ENCODE results near the gene CIP2A.
"Not testable (repeated sequence)": the region's sequence is repeated elsewhere in the genome, so short reads cannot be mapped to it uniquely, and the experiment has no call there.

The CIP2A gene

GRCh38 chr3:108589081-108589997, at the start of gene CIP2A, which contains the start of gene DZIP3:
Gene CIP2A, minus strand, starts transcription at chr3:108589438. Its CDS starts 63 bp downstream, at chr3:108589375.
Gene DZIP3, plus strand, starts transcription at chr3:108589722. Its CDS starts 15,685 bp downstream, at chr3:108605407.
- no peak for TF ChIP-seq CTCF (IDR thresholded peaks at IDR 0.05; ENCODE audit: insufficient read depth, low read length, missing control alignments)
- peak within 1 kb of the TSS; percentile 96 for H3K4me3 ChIP-seq (ENCODE audit: low read depth, low read length)
- ChIA-PET CTCF (interaction anchor here (1.1 to 2.9 kb wide), 3 partner anchors 9 to 37 kb away, joined by 4 to 9 read pairs (median 4); no protein-coding TSS in a partner anchor), POLR2A (interaction anchor here (0.7 to 1.0 kb wide), 2 partner anchors 12 to 175 kb away, joined by 3 to 4 read pairs; no protein-coding TSS in a partner anchor)
- DNase-seq (ENCODE audit: low read depth, low spot score) = peak; percentile 58

GRCh38 chr3:108629974-108630373, 40.7 kb upstream of the CIP2A start:
- H3K4me3 ChIP-seq (ENCODE audit: low read depth, low read length) = no peak overlapping the region
- DNase-seq (ENCODE audit: low read depth, low spot score) = no peak
- no peak for TF ChIP-seq CTCF (IDR thresholded peaks at IDR 0.05; ENCODE audit: insufficient read depth, low read length, missing control alignments)
- CTCF ChIA-PET = no interaction called here
- POLR2A ChIA-PET = no interaction called here

- no peak overlapping the region for H3K4me3 ChIP-seq (ENCODE audit: low read depth, low read length)
- no peak for TF ChIP-seq CTCF (IDR thresholded peaks at IDR 0.05; ENCODE audit: insufficient read depth, low read length, missing control alignments)
- CTCF ChIA-PET = interaction anchor here (1.2 kb wide), 1 partner anchor 39 kb away, joined by 3 read pairs; no protein-coding TSS in a partner anchor
- DNase-seq (ENCODE audit: low read depth, low spot score) = no peak
- POLR2A ChIA-PET = no interaction called here
Measured at GRCh38 chr3:108623504-108623903, 34.3 kb upstream of the CIP2A start.

GRCh38 chr3:108620250-108620649, 31.0 kb upstream of the CIP2A start:
- POLR2A ChIA-PET = no interaction called here
- no peak overlapping the region for H3K4me3 ChIP-seq (ENCODE audit: low read depth, low read length)
- DNase-seq (ENCODE audit: low read depth, low spot score) = no peak
- CTCF ChIA-PET = no interaction called here
- TF ChIP-seq CTCF (IDR thresholded peaks at IDR 0.05; ENCODE audit: insufficient read depth, low read length, missing control alignments) = no peak

GRCh38 chr3:108616090-108616489, 26.9 kb upstream of the CIP2A start:
- POLR2A ChIA-PET; DNase-seq (ENCODE audit: low read depth, low spot score); H3K4me3 ChIP-seq (ENCODE audit: low read depth, low read length); CTCF ChIA-PET: not testable (repeated sequence)

- H3K4me3 ChIP-seq (ENCODE audit: low read depth, low read length) = no peak overlapping the region
- CTCF ChIA-PET = no interaction called here
- no peak for TF ChIP-seq CTCF (IDR thresholded peaks at IDR 0.05; ENCODE audit: insufficient read depth, low read length, missing control alignments)
- POLR2A ChIA-PET = no interaction called here
- no peak for DNase-seq (ENCODE audit: low read depth, low spot score)
Measured at GRCh38 chr3:108610651-108611050, 21.4 kb upstream of the CIP2A start.
